ENCODE data around the gene C21orf91. TPM values are rescaled to one million over a fixed set of nuclear protein-coding genes. Genes with fewer than 3 reads are reported as not detected.
"Not testable (repeated sequence)": the region's sequence is repeated elsewhere in the genome, so short reads cannot be mapped to it uniquely, and the experiment has no call there.

The C21orf91 gene
- total and polyA plus RNA-seq, 9 donors, result 10.2 to 20.5 (median 14.8) TPM

DNA sequence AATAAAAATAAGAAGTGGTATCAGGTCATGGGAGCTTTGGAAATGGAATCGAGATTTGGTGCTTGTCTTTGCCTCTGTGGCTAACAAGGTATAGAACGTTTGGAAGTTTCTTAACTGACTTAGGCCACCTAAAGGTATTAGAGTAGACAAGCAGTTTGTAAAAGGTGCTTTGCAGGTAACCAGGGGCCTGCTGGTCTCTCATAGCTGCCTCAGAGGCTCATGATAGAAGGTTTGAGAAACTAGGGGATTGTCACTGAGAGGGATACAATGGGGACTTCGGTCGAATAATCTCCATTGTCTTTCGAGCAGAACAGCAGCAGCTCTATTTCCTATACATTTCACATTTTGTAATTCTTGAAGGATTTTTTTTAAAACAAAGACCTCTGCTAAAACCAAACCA is 37.6 kb downstream of the C21orf91 start:
- Histone ChIP-seq H3K36me3 (ENCODE audit: control insufficient read depth, insufficient read depth, low read length) (peaks cover 12% of the 10 kb centered on the region), H3K27me3 (ENCODE audit: control insufficient read depth, insufficient read depth, low read length) (no peaks in the 10 kb centered on the region), H3K9me3 (replicated peaks; ENCODE audit: control insufficient read depth, low read depth, low read length) (no peaks in the 10 kb centered on the region), H3K4me1 (ENCODE audit: control insufficient read depth, insufficient read depth, low read length) (no peaks in the 10 kb centered on the region), H3K27ac (ENCODE audit: low read length) (no peak overlapping the region), H3K4me3 (ENCODE audit: low read length) (no peak overlapping the region)
- WGBS (ENCODE audit: insufficient coverage), result 86% methylated on average over 5 of the region's 5 CpGs
- no peak for DNase-seq

- Histone ChIP-seq H3K4me1 (ENCODE audit: control insufficient read depth, insufficient read depth, low read length) (no peaks in the 10 kb centered on the region), H3K36me3 (ENCODE audit: control insufficient read depth, insufficient read depth, low read length) (peaks cover 4% of the 10 kb centered on the region), H3K27me3 (ENCODE audit: control insufficient read depth, insufficient read depth, low read length) (no peaks in the 10 kb centered on the region), H3K9me3 (replicated peaks; ENCODE audit: control insufficient read depth, low read depth, low read length) (no peaks in the 10 kb centered on the region), H3K27ac (ENCODE audit: low read length) (no peak overlapping the region), H3K4me3 (ENCODE audit: low read length) (no peak overlapping the region)
- no CpG with 5 or more reads among the region's 6 CpGs for WGBS (ENCODE audit: insufficient coverage)
- DNase-seq, result no peak
These were observed 38.6 kb downstream of the C21orf91 start for GRCh38 chr21:17780539-17780938.

GRCh38 chr21:17779980-17780379 is 39.2 kb downstream of the C21orf91 start:
- Histone ChIP-seq H3K9me3 (replicated peaks; ENCODE audit: control insufficient read depth, low read depth, low read length) (no peaks in the 10 kb centered on the region), H3K4me1 (ENCODE audit: control insufficient read depth, insufficient read depth, low read length) (no peaks in the 10 kb centered on the region), H3K4me3 (ENCODE audit: low read length) (no peak overlapping the region), H3K36me3 (ENCODE audit: control insufficient read depth, insufficient read depth, low read length) (peaks cover 2% of the 10 kb centered on the region), H3K27me3 (ENCODE audit: control insufficient read depth, insufficient read depth, low read length) (no peaks in the 10 kb centered on the region), H3K27ac (ENCODE audit: low read length) (no peak overlapping the region)
- 89% methylated on average over 2 of the region's 3 CpGs for WGBS (ENCODE audit: insufficient coverage)
- no peak for DNase-seq

DNA sequence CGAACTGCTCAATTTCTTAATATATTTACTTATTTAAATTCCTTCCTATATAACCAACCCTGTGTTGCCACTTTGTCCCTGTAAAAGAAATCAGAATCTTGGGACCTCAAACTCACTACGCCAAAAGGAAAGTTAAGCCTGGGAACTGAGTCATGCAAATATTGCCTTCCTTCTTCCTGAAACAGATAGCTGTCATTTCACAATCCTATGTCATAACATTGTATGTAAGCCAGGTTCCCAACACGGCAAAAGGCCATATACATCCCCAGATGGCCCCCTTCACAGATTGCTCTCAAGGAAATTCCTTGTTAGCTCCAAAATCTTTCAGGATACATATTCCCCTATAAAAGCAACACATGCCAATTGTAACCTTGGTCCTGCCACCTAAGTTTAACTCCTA is 39.7 kb downstream of the C21orf91 start:
- H3K36me3 ChIP-seq (ENCODE audit: control insufficient read depth, insufficient read depth, low read length), result peaks cover 2% of the 10 kb centered on the region
- H3K4me1 ChIP-seq (ENCODE audit: control insufficient read depth, insufficient read depth, low read length), result no peaks in the 10 kb centered on the region
- H3K27me3 ChIP-seq (ENCODE audit: control insufficient read depth, insufficient read depth, low read length), result no peaks in the 10 kb centered on the region
- H3K4me3 ChIP-seq (ENCODE audit: low read length), result no peak overlapping the region
- 33% methylated on average over 1 of the region's 3 CpGs for WGBS (ENCODE audit: insufficient coverage)
- no peaks in the 10 kb centered on the region for H3K9me3 ChIP-seq (replicated peaks; ENCODE audit: control insufficient read depth, low read depth, low read length)
- DNase-seq, result no peak
- no peak overlapping the region for H3K27ac ChIP-seq (ENCODE audit: low read length)

GRCh38 chr21:17777072-17777765 is 41.9 kb downstream of the C21orf91 start:
- no peak for DNase-seq
- Histone ChIP-seq H3K9me3 (replicated peaks; ENCODE audit: control insufficient read depth, low read depth, low read length) (no peaks in the 10 kb centered on the region), H3K36me3 (ENCODE audit: control insufficient read depth, insufficient read depth, low read length) (no peaks in the 10 kb centered on the region), H3K4me1 (ENCODE audit: control insufficient read depth, insufficient read depth, low read length) (no peaks in the 10 kb centered on the region), H3K27ac (ENCODE audit: low read length) (no peak overlapping the region), H3K4me3 (ENCODE audit: low read length) (no peak overlapping the region), H3K27me3 (ENCODE audit: control insufficient read depth, insufficient read depth, low read length) (no peaks in the 10 kb centered on the region)
- no CpG with 5 or more reads among the region's 1 CpG for WGBS (ENCODE audit: insufficient coverage)

DNA sequence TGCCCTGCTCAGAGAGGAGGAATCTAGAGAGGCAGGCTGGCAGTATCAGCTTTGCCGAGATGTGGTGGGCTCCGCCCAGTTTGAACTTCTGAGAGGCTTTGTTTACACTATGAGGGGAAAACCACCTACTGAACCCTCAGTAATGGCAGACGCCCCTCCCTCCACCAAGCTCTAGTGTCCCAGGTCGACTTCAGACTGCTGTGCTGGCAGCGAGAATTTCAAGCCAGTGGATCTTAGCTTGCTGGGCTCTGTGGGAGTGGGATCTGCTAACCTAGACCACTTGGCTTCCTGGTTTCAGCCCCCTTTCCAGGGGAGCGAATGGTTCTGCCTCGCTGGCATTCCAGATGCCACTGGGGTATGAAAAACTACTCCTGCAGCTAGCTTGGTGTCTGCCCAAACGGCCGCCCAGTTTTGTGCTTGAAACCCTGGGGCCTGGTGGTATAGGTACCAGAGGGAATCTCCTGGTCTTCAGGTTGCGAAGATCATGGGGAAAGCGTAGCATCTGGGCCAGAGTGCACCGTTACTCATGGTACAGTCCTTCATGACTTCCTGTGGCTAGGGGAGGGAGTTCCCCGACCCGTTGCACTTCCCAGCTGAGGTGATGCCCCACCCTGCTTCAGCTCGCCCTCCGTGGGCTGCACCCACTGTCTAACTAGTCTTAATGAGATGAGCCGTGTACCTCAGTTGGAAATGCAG is 43.6 kb downstream of the C21orf91 start:
- no peak for DNase-seq
- H3K36me3 ChIP-seq (ENCODE audit: control insufficient read depth, insufficient read depth, low read length), result no peaks in the 10 kb centered on the region
- no peak overlapping the region for H3K27ac ChIP-seq (ENCODE audit: low read length)
- H3K4me3 ChIP-seq (ENCODE audit: low read length), result no peak overlapping the region
- WGBS (ENCODE audit: insufficient coverage), result 76% methylated on average over 14 of the region's 17 CpGs
- H3K27me3 ChIP-seq (ENCODE audit: control insufficient read depth, insufficient read depth, low read length), result no peaks in the 10 kb centered on the region
- no peaks in the 10 kb centered on the region for H3K4me1 ChIP-seq (ENCODE audit: control insufficient read depth, insufficient read depth, low read length)
- H3K9me3 ChIP-seq (replicated peaks; ENCODE audit: control insufficient read depth, low read depth, low read length), result no peaks in the 10 kb centered on the region

DNA sequence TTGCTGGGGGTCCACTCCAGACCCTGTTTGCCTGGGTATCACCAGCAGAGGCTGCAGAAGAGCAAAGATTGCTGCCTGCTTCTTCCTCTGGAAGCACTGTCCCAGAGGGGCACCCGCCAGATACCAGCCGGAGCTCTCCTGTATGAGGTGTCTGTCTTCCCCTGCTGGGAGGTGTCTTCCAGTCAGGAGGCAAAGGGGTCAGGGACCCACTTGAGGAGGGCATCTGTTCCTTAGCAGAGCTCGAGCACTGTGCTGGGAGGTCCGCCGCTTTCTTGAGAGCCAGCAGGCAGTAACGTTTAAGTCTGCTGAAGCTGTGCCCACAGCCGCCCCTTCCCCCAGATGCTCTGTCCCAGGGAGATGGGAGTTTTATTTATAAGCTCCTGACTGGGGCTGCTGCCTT is 44.1 kb downstream of the C21orf91 start:
- H3K36me3 ChIP-seq (ENCODE audit: control insufficient read depth, insufficient read depth, low read length); H3K9me3 ChIP-seq (replicated peaks; ENCODE audit: control insufficient read depth, low read depth, low read length); H3K4me1 ChIP-seq (ENCODE audit: control insufficient read depth, insufficient read depth, low read length); DNase-seq; H3K27me3 ChIP-seq (ENCODE audit: control insufficient read depth, insufficient read depth, low read length); H3K4me3 ChIP-seq (ENCODE audit: low read length); H3K27ac ChIP-seq (ENCODE audit: low read length): not testable (repeated sequence)
- WGBS (ENCODE audit: insufficient coverage), result 89% methylated on average over 7 of the region's 7 CpGs

DNA sequence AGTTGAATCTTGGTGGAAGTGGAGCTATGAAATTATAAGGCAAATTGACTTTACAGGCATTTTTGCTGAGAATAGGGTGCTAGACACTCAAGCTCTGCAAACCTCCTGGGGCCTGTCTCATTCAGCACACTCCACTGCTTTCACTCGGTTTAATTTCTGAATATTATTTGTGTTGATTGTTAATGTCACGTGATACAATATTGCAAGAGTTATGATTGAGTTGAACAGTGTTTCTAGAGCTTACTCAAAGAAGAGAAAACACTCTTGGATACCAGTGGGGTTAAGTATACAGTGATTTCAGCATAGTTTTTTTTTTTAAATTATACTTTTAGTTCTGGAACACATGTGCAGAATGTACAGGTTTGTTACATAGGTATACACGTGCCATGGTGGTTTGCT is 49.7 kb downstream of the C21orf91 start:
- Histone ChIP-seq H3K27me3 (ENCODE audit: control insufficient read depth, insufficient read depth, low read length) (no peaks in the 10 kb centered on the region), H3K4me3 (ENCODE audit: low read length) (no peak overlapping the region), H3K4me1 (ENCODE audit: control insufficient read depth, insufficient read depth, low read length) (no peaks in the 10 kb centered on the region), H3K36me3 (ENCODE audit: control insufficient read depth, insufficient read depth, low read length) (no peaks in the 10 kb centered on the region), H3K27ac (ENCODE audit: low read length) (no peak overlapping the region), H3K9me3 (replicated peaks; ENCODE audit: control insufficient read depth, low read depth, low read length) (no peaks in the 10 kb centered on the region)
- DNase-seq, result no peak
- no CpG with 5 or more reads among the region's 3 CpGs for WGBS (ENCODE audit: insufficient coverage)

DNA sequence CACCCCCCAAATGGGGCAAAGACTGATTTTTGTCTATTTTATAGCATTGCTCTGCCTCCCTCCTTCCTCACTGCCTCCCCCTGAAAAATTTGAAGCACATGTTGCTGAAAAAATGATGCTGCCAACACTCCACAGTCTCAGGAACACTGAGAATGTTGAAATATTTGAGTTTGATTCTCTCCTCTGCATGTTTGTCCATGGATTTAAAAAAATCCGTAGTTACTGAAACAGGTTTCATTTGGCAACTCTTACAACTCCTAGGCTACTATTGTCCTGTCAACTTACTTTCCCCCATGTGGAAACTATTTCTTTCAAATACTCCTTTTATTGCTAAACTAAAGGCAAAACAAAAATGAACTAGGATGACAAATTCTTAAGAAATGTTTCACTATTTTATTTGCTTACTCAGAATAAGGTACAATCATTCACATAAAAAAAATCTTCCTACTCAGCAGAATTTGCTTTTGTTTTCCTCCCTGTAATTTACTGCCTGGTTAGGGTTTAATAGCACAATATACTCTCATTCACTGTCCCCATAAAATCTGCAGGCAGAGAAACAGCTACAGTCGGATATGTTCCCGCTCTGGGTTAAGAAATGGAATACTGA is 50.2 kb downstream of the C21orf91 start:
- H3K9me3 ChIP-seq (replicated peaks; ENCODE audit: control insufficient read depth, low read depth, low read length), result no peaks in the 10 kb centered on the region
- no peaks in the 10 kb centered on the region for H3K4me1 ChIP-seq (ENCODE audit: control insufficient read depth, insufficient read depth, low read length)
- no peak overlapping the region for H3K4me3 ChIP-seq (ENCODE audit: low read length)
- no peak for DNase-seq
- no CpG with 5 or more reads among the region's 3 CpGs for WGBS (ENCODE audit: insufficient coverage)
- H3K27ac ChIP-seq (ENCODE audit: low read length), result no peak overlapping the region
- no peaks in the 10 kb centered on the region for H3K36me3 ChIP-seq (ENCODE audit: control insufficient read depth, insufficient read depth, low read length)
- no peaks in the 10 kb centered on the region for H3K27me3 ChIP-seq (ENCODE audit: control insufficient read depth, insufficient read depth, low read length)

DNA sequence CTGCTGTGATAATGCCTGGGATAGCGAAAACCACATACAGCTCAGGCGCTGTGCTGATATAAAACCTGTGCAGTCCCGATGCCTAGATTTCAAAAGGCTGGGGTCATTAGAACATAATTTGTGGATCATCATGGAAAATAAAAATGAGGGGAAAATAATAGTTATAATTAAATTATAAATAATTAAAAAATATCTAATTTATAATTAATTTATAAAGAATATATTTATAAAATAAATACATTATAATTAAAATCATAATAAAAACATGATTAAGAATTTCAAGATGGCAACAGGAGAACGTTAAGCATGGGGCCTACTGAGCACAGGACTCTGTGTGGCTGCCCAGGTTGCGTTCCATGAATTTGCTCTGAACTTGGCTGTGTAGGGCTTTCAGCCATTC is 53.9 kb downstream of the C21orf91 start:
- WGBS (ENCODE audit: insufficient coverage), result 100% methylated on average over 3 of the region's 5 CpGs
- Histone ChIP-seq H3K4me1 (ENCODE audit: control insufficient read depth, insufficient read depth, low read length) (no peaks in the 10 kb centered on the region), H3K36me3 (ENCODE audit: control insufficient read depth, insufficient read depth, low read length) (no peaks in the 10 kb centered on the region), H3K4me3 (ENCODE audit: low read length) (no peak overlapping the region), H3K27me3 (ENCODE audit: control insufficient read depth, insufficient read depth, low read length) (no peaks in the 10 kb centered on the region), H3K27ac (ENCODE audit: low read length) (no peak overlapping the region), H3K9me3 (replicated peaks; ENCODE audit: control insufficient read depth, low read depth, low read length) (no peaks in the 10 kb centered on the region)
- no peak for DNase-seq

Measured in muscle of leg (tissue), 11 donors.